K562 (cell line): ENCODE data around the gene GLP1R. TPM values are rescaled to one million over a fixed set of nuclear protein-coding genes. Genes with fewer than 3 reads are reported as not detected.

ENCODE experiments used
- ATAC-seq: fragments of 200-7000 bp; cut with Tn5 transposase; 3 replicates; pipeline ENCODE4 v1.9.1; 2020; ENCODE audit warnings: moderate library complexity
- BruUV-seq: library from RNA; stranded (reverse); fragments of 400-500 nt; replicated peaks from 2 replicates; lab custom pipeline; 2021; lab: Mats Ljungman, UMichigan
- CTCF ChIA-PET: fragments of 300-600 bp; formaldehyde crosslinking; extraction: SDS; loops from one replicate; lab custom pipeline; 2021; ENCODE audit warnings: low intra/inter-chr PET ratio; lab: Yijun Ruan, JAX
- POLR2A ChIA-PET: fragments of 300-600, 350-650 bp; sonication (Branson Sonifier 250); formaldehyde crosslinking; extraction: SDS; loops from one replicate; lab custom pipeline; 2021; ENCODE audit warnings: antibody characterized with exemption, inconsistent platforms; lab: Yijun Ruan, JAX
- DNase-seq, 4 experiments: peaks; one replicate each; pipeline versions ENCODE4 v3.0.0 to v3.0.0-alpha.2; 2011 to 2018; ENCODE audit warnings: low spot score in 3 of 4, mixed read lengths in 3 of 4; ENCODE audit errors: extremely low read depth in 1 of 4
- FAIRE-seq: peaks from 2 replicates; lab custom pipeline; 2011; peaks lifted over from hg19 to GRCh38; lab: Jason Lieb, UNC
- H2AFZ ChIP-seq: 2 replicates; pipeline ENCODE4 v1.6.0; 2011; ENCODE audit warnings: low read depth, low read length, control low read depth, inconsistent platforms
- H3K27ac ChIP-seq: fragments of 200-600 bp; 3 replicates; pipeline ENCODE4 v1.8.0; 2011; ENCODE audit warnings: low read depth, mild to moderate bottlenecking, control low read depth, inconsistent platforms, low read length, moderate library complexity, mixed read lengths; ENCODE audit errors: extremely low read depth
- H3K27me3 ChIP-seq, 2 experiments: fragments of 300-600 bp in 1 of 2; 2 replicates in 1 of 2; 3 replicates in 1 of 2; pipeline versions ENCODE4 v1.6.0 to v1.8.0; 2011; ENCODE audit warnings: inconsistent platforms in 2 of 2, low read length in 2 of 2, mild to moderate bottlenecking in 1 of 2, mixed read lengths in 1 of 2, moderate library complexity in 1 of 2; ENCODE audit not compliant: control insufficient read depth in 2 of 2, insufficient read depth in 2 of 2
- H3K36me3 ChIP-seq: fragments of 300-600 bp; 3 replicates; pipeline ENCODE4 v1.8.0; 2011; ENCODE audit warnings: mild to moderate bottlenecking, low read length, inconsistent platforms; ENCODE audit not compliant: control insufficient read depth, insufficient read depth
- H3K4me1 ChIP-seq, 2 experiments: fragments of 200-600 bp in 1 of 2; replicated peaks in 1 of 2; 2 replicates in 1 of 2; 3 replicates in 1 of 2; pipeline versions ENCODE4 v1.5.1 to v1.8.0; 2011; ENCODE audit warnings: inconsistent platforms in 2 of 2, low read length in 2 of 2, mild to moderate bottlenecking in 1 of 2, mixed read lengths in 1 of 2, moderate library complexity in 1 of 2; ENCODE audit not compliant: control insufficient read depth in 2 of 2, insufficient read depth in 2 of 2
- H3K4me2 ChIP-seq: 2 replicates; pipeline ENCODE4 v1.6.1; 2011; ENCODE audit warnings: low read length, control low read depth, inconsistent platforms, mixed read lengths; ENCODE audit not compliant: insufficient read depth
- H3K4me3 ChIP-seq: fragments of 200-600 bp; sonication (generic), shearing (Covaris generic); 2 replicates; pipeline ENCODE4 v1.5.1; 2016; ENCODE audit warnings: control low read depth, inconsistent platforms
- H3K79me2 ChIP-seq: fragments of 200-600 bp; 3 replicates; pipeline ENCODE4 v1.8.0; 2011; ENCODE audit warnings: low read length, inconsistent platforms; ENCODE audit not compliant: control insufficient read depth, insufficient read depth
- H3K9ac ChIP-seq, 2 experiments: 2 replicates each; pipeline versions ENCODE4 v1.6.0 to v1.6.1; 2011; ENCODE audit warnings: low read depth in 2 of 2, low read length in 2 of 2, control low read depth in 1 of 2, inconsistent platforms in 1 of 2, mild to moderate bottlenecking in 1 of 2, mixed read lengths in 1 of 2; ENCODE audit not compliant: insufficient read depth in 1 of 2
- H3K9me1 ChIP-seq: one replicate; pipeline ENCODE4 v1.6.0; 2011; ENCODE audit warnings: inconsistent platforms, mild to moderate bottlenecking, low read length, moderate library complexity; ENCODE audit not compliant: control insufficient read depth, insufficient read depth
- H3K9me3 ChIP-seq: replicated peaks from 2 replicates; pipeline ENCODE4 v1.5.1; 2011; ENCODE audit warnings: low read depth, low read length, inconsistent platforms; ENCODE audit not compliant: control insufficient read depth, insufficient read depth
- H4K20me1 ChIP-seq: replicated peaks from 2 replicates; pipeline ENCODE4 v1.6.1; 2011; ENCODE audit warnings: low read length, inconsistent platforms, mixed read lengths; ENCODE audit not compliant: control insufficient read depth, insufficient read depth
- CBX3 ChIP-seq, 2 experiments: IDR thresholded peaks; 1 replicate in 1 of 2; 2 replicates in 1 of 2; pipeline ENCODE4 v1.6.1; 2012; ENCODE audit warnings: inconsistent platforms in 2 of 2, low read length in 2 of 2, borderline replicate concordance in 1 of 2, control low read depth in 1 of 2
- CEBPB ChIP-seq: fragments of 450-650 bp; IDR thresholded peaks from 2 replicates; pipeline ENCODE4 v1.6.1; 2016; ENCODE audit warnings: missing genetic modification characterization, missing compliant biosample characterization
- DPF2 ChIP-seq: fragments of 450-650 bp; IDR thresholded peaks from 2 replicates; pipeline ENCODE4 v1.6.1; 2016
- KLF16 ChIP-seq: IDR thresholded peaks from 2 replicates; pipeline ENCODE4 v1.6.1; 2016; ENCODE audit warnings: antibody characterized with exemption
- MCM5 ChIP-seq: fragments of 450-650 bp; IDR thresholded peaks from 2 replicates; pipeline ENCODE4 v1.6.1; 2016; ENCODE audit warnings: low read depth
- SP1 ChIP-seq: sonication (generic); formaldehyde crosslinking; IDR thresholded peaks from 2 replicates; pipeline ENCODE4 v1.8.1; 2022; ENCODE audit warnings: mild to moderate bottlenecking, missing genetic modification reagents
- WGBS: fragments of 100-300 bp; shearing (Covaris generic); methylation state at CpG from one replicate; pipeline ENCODE4 v1.1.6; 2016; ENCODE audit warnings: low coverage, mixed read lengths; ENCODE audit not compliant: insufficient coverage; ENCODE audit errors: missing lambda C conversion rate; 5-methylcytosine and 5-hydroxymethylcytosine counted together
- in situ Hi-C: fragments of 300-500 bp; cut with MboI; formaldehyde crosslinking; loops from 4 replicates; pipeline ENCODE4 v1.15.0; 2018; ENCODE audit warnings: inconsistent platforms, mixed read lengths
- intact Hi-C: fragments of 100-400 bp; cut with micrococcal nuclease; formaldehyde crosslinking; loops from 2 replicates; pipeline ENCODE4 v1.14.2; 2022
- polyA plus RNA-seq, 8 experiments: library from polyadenylated mRNA; depleted of rRNA in 4 of 8; stranded (reverse) in 5 of 8; unstranded in 3 of 8; fragments of >200 nt; fragmentation: Nextera tagmentation in 2 of 8; fragmentation: Illumina TruSeq in 1 of 8; extraction: Ambion mirVana in 2 of 8; extraction: Trizol in 1 of 8; gene quantifications; 2 replicates each; pipeline versions ENCODE4 v1.2.1 to v1.2.3, GENCODE V29; 2011 to 2014; ENCODE audit warnings: inconsistent platforms in 1 of 8, missing spikeins in 1 of 8
- total RNA-seq, 7 experiments: library from RNA; depleted of rRNA in 6 of 7; stranded (reverse); fragments of >200 nt in 6 of 7; fragmentation: Illumina TruSeq in 2 of 7; extraction: Trizol in 2 of 7; gene quantifications; 2 replicates each; pipeline versions ENCODE4 v1.2.1 to v1.2.3, GENCODE V29; 2011 to 2021; ENCODE audit warnings: low replicate concordance in 1 of 7
- TF ChIP-seq, protein P1 (sequence below): fragments of 450-650 bp; IDR thresholded peaks from one replicate; pipeline ENCODE4 v1.6.1; 2018; ENCODE audit warnings: mild to moderate bottlenecking, moderate library complexity; ENCODE audit not compliant: partially characterized antibody

Gene GLP1R
- total and polyA plus RNA-seq, 9 of the 15 experiments (the other 6 are each of a cell fraction or from before 2014, with no cell fraction given) = not detected

DNA sequence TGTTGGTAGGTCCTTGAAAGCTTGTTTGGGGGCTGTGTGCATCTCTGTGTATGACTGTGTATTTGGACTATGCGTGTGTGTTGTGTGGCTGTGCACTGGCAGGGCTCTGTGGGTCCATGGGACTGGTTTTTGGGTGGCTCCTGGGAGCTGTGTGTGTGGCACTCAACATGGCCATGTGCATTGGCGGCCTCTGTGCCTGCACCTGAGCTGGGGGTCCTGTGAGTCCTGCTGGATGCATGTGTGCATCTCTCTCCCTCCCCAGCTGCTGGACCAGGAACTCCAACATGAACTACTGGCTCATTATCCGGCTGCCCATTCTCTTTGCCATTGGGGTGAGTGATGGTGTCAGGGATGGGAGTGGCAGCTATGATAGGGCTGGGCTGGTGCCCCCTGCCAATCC lies 30.1 kb downstream of the GLP1R start:
- ChIA-PET CTCF (no interaction called here), POLR2A (no interaction called here)
- TF ChIP-seq MCM5 (no peak), CEBPB (tag) (no peak), SP1 (CRISPR knock-in tag) (no peak), CBX3 (IDR thresholded peaks at IDR 0.05; ENCODE audit: borderline replicate concordance in 1 of 2, low read length in 2 of 2) (no peak), DPF2 (no peak), KLF16 (no peak)
- TF ChIP-seq, protein P1, sequence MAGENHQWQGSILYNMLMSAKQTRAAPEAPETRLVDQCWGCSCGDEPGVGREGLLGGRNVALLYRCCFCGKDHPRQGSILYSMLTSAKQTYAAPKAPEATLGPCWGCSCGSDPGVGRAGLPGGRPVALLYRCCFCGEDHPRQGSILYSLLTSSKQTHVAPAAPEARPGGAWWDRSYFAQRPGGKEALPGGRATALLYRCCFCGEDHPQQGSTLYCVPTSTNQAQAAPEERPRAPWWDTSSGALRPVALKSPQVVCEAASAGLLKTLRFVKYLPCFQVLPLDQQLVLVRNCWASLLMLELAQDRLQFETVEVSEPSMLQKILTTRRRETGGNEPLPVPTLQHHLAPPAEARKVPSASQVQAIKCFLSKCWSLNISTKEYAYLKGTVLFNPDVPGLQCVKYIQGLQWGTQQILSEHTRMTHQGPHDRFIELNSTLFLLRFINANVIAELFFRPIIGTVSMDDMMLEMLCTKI = no peak
- Histone ChIP-seq H2AFZ (no peak overlapping the region), H3K27me3 (peaks cover 10 to 73% of the 10 kb centered on the region in 2 experiments; a peak in 4 of 5 replicates), H3K4me3 (no peak overlapping the region), H3K36me3 (no peaks in the 10 kb centered on the region), H3K79me2 (no peaks in the 10 kb centered on the region), H3K4me2 (no peak overlapping the region), H3K27ac (no peak overlapping the region), H3K9ac (no peak overlapping the region), H3K4me1 (no peaks in the 10 kb centered on the region), H3K9me1 (no peaks in the 10 kb centered on the region), H3K9me3 (no peaks in the 10 kb centered on the region), H4K20me1 (peaks cover 16% of the 10 kb centered on the region)
- no TSS peak for BruUV-seq
- ATAC-seq (no peak), DNase-seq (no peak), FAIRE-seq (no peak)
- in situ Hi-C loops = no loop called here
- 2% methylated on average over 3 of the region's 3 CpGs for WGBS
- intact Hi-C loops = no loop called here
